GM18858 (cell line): ENCODE results near the gene NINL.

Experiments used
- ATAC-seq: cut with Tn5 transposase; IDR thresholded peaks from one replicate; pipeline ENCODE4 v1.9.1; 2021; ENCODE audit not compliant: unreplicated experiment

NINL gene

GRCh38 chr20:25439328-25439727, 146.0 kb downstream of the NINL start:
- peak; percentile 77 for ATAC-seq

DNA sequence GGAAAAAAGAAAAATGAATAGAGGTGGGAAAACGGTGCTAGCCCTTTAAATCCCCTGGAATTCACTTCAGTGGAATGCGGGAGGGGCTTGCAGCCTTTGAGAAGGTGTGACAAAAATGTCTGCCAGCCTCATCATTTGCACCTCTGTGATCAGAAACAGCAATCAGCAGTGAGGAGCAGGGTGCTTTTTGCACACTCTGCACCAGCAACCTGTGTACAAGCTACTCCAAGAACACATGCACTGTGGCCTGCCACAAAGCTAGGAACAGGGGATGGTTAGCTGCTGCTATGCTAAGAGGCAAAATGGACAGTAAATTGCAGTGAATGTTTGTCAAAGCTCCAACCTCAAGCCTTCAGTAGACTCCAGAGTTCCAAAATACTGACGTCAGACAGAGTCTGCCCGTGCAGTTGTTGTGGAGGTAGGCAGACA, 148.2 kb downstream of the NINL start:
- no peak for ATAC-seq

- no peak for ATAC-seq
Measured at GRCh38 chr20:25424536-25424935, 160.8 kb downstream of the NINL start.

- no peak for ATAC-seq
Measured at GRCh38 chr20:25422032-25422431, 163.3 kb downstream of the NINL start.

DNA sequence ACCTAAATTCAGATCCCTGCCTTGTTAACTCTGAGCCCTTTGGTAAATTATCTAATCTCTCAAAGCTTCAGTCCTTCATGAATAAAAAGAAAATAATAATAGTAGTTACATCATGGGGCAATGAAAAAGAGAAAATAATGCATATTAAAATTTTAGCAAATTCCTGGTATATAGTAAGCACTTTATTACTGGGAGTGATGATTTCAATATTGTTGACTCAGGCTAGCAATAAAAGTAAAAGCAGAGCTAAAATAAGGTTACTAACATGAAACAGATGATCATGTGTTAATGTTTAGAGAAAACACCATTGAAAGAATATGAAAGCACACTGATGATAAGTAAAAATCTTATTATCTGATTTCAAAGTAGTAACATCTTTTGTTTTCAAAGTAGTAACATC, 164.2 kb downstream of the NINL start:
- ATAC-seq = no peak

- no peak for ATAC-seq
Measured at GRCh38 chr20:25418776-25419175, 166.6 kb downstream of the NINL start.

DNA sequence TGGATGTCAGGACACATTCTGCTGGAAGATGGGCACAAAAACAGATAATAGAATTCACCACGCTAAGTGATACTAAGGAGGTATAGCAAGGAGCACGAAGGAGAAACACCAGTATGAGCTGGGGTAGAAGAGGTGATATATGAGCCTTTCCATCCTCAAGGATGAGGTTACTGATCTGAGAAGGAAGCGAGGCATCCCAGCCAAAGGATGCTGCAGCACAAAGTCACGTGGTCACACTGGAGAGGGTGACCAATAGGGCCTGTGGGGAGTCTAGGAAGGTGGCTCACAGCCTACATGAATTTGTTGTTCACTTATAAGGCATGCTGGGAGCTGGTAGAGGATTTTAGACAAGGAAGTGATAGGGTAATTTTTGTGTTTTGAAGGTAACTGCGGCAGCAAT, 176.4 kb downstream of the NINL start:
- ATAC-seq = no peak

GRCh38 chr20:25408170-25408547, 177.2 kb downstream of the NINL start:
- no peak for ATAC-seq

- peak; percentile 78 for ATAC-seq
Measured at GRCh38 chr20:25407311-25408169, 177.8 kb downstream of the NINL start, which contains the start of gene GINS1. Gene GINS1, plus strand, starts transcription at chr20:25407673. Its CDS starts 148 bp downstream, at chr20:25407821.
